ENCODE results near the gene RELN. TPM values are rescaled to one million over a fixed set of nuclear protein-coding genes. Genes with fewer than 3 reads are reported as not detected.

The RELN gene
- total RNA-seq, 2 experiments from 2014 or later: not detected

DNA sequence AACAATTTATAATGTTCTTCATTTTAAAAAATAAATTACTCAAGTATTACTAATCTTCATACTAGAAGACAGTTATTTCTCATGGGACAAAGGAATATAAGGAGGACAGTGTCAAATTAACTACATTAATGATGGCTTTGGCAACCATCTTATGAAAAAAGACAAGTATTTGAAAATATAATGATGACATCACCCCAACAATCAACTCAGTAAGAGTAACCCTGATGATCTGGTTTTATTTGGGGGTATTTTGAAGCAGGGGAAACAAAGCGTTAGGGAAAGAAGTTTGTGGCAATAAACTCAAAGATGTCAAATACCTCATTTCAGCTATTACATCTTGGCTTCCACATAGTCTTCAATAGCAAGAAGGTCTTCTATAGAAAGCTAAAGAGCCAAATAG lies 29.0 kb upstream of the RELN start:
- H3K36me3 ChIP-seq (ENCODE audit: insufficient read depth, low read length): no peaks in the 10 kb centered on the region
- no peaks in the 10 kb centered on the region for H3K4me1 ChIP-seq (ENCODE audit: insufficient read depth, low read length)
- ATAC-seq (ENCODE audit: poor library complexity): no peak
- CTCF ChIA-PET: no interaction called here
- H3K27ac ChIP-seq (ENCODE audit: low read depth in 1 of 2, low read length in 2 of 2): no peak overlapping the region
- TF ChIP-seq CTCF (IDR thresholded peaks at IDR 0.05): no peak
- H3K27me3 Mint-ChIP-seq: no peaks in the 10 kb centered on the region
- no peak for DNase-seq
- no peaks in the 10 kb centered on the region for H3K36me3 Mint-ChIP-seq (ENCODE audit: low read depth)
- no peak overlapping the region for H3K27ac Mint-ChIP-seq
- H3K4me3 ChIP-seq (ENCODE audit: low read length): no peak overlapping the region
- intact Hi-C loops (cut with DNase I, micrococcal nuclease): no loop called here
- no peaks in the 10 kb centered on the region for H3K27me3 ChIP-seq (ENCODE audit: control insufficient read depth in 1 of 2, insufficient read depth in 2 of 2, low read length in 2 of 2)
- POLR2A ChIA-PET: no interaction called here
- no peaks in the 10 kb centered on the region for H3K4me1 Mint-ChIP-seq (ENCODE audit: low read depth)
- peaks cover 0 to 17% of the 10 kb centered on the region in 2 experiments for H3K9me3 ChIP-seq (ENCODE audit: control insufficient read depth in 1 of 2, insufficient read depth in 1 of 2, low read length in 2 of 2)
- no peaks in the 10 kb centered on the region for H3K9me3 Mint-ChIP-seq
- H3K4me3 Mint-ChIP-seq: no peak overlapping the region

GRCh38 chr7:104017001-104017400 lies 27.5 kb upstream of the RELN start:
- peaks cover 1% of the 10 kb centered on the region for H3K27me3 Mint-ChIP-seq
- no peak for ATAC-seq (ENCODE audit: poor library complexity)
- DNase-seq: no peak
- H3K4me1 ChIP-seq (ENCODE audit: insufficient read depth, low read length): no peaks in the 10 kb centered on the region
- ChIA-PET POLR2A (no interaction called here), CTCF (no interaction called here)
- H3K9me3 Mint-ChIP-seq: no peaks in the 10 kb centered on the region
- no peaks in the 10 kb centered on the region for H3K36me3 ChIP-seq (ENCODE audit: insufficient read depth, low read length)
- no peak overlapping the region for H3K4me3 ChIP-seq (ENCODE audit: low read length)
- peaks cover 0 to 6% of the 10 kb centered on the region in 2 experiments for H3K9me3 ChIP-seq (ENCODE audit: control insufficient read depth in 1 of 2, insufficient read depth in 1 of 2, low read length in 2 of 2)
- TF ChIP-seq CTCF (IDR thresholded peaks at IDR 0.05): no peak
- H3K4me3 Mint-ChIP-seq: no peak overlapping the region
- H3K27me3 ChIP-seq (ENCODE audit: control insufficient read depth in 1 of 2, insufficient read depth in 2 of 2, low read length in 2 of 2): no peaks in the 10 kb centered on the region
- no peaks in the 10 kb centered on the region for H3K36me3 Mint-ChIP-seq (ENCODE audit: low read depth)
- intact Hi-C loops (cut with DNase I, micrococcal nuclease): no loop called here
- no peak overlapping the region for H3K27ac ChIP-seq (ENCODE audit: low read depth in 1 of 2, low read length in 2 of 2)
- H3K4me1 Mint-ChIP-seq (ENCODE audit: low read depth): no peaks in the 10 kb centered on the region
- H3K27ac Mint-ChIP-seq: no peak overlapping the region

DNA sequence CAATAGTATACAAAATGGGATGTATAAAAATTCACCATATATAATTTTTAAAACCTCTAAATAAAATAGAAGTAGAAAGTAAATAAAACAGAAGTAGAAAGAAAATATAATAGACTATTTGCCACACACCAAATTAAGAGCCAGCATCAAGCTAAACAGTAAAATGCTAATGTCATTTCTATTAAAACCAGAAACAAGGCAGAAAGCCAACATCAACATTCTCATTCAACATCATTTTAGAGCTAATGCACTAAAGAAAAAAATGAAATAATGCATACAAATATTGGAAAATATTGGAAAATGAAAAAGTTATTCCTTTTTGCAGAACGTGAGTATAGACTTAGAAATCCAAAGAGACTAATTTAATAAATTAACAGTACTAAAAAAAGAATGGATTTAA lies 23.4 kb upstream of the RELN start:
- ChIA-PET POLR2A (no interaction called here), CTCF (no interaction called here)
- Histone ChIP-seq H3K4me1 (ENCODE audit: insufficient read depth, low read length) (no peaks in the 10 kb centered on the region), H3K27me3 (ENCODE audit: control insufficient read depth in 1 of 2, insufficient read depth in 2 of 2, low read length in 2 of 2) (peaks cover 0 to 4% of the 10 kb centered on the region in 2 experiments), H3K9me3 (ENCODE audit: control insufficient read depth in 1 of 2, insufficient read depth in 1 of 2, low read length in 2 of 2) (no peaks in the 10 kb centered on the region), H3K36me3 (ENCODE audit: insufficient read depth, low read length) (no peaks in the 10 kb centered on the region), H3K27ac (ENCODE audit: low read depth in 1 of 2, low read length in 2 of 2) (no peak overlapping the region), H3K4me3 (ENCODE audit: low read length) (no peak overlapping the region)
- Mint-ChIP-seq H3K4me3 (no peak overlapping the region), H3K9me3 (no peaks in the 10 kb centered on the region), H3K36me3 (ENCODE audit: low read depth) (no peaks in the 10 kb centered on the region), H3K27me3 (peaks cover 15% of the 10 kb centered on the region), H3K4me1 (ENCODE audit: low read depth) (no peaks in the 10 kb centered on the region), H3K27ac (no peak overlapping the region)
- intact Hi-C loops (cut with DNase I, micrococcal nuclease): no loop called here
- ATAC-seq (ENCODE audit: poor library complexity) (no peak), DNase-seq (no peak)
- no peak for TF ChIP-seq CTCF (IDR thresholded peaks at IDR 0.05)

Data from CD4-positive, alpha-beta T cell (primary cell).